ENCODE measurements around the gene NDUFAF4. TPM values are rescaled to one million over a fixed set of nuclear protein-coding genes. Genes with fewer than 3 reads are reported as not detected.

Gene NDUFAF4
- total RNA-seq, 4 donors from 2014 or later: 9.6 to 40.6 (median 32.1) TPM

DNA sequence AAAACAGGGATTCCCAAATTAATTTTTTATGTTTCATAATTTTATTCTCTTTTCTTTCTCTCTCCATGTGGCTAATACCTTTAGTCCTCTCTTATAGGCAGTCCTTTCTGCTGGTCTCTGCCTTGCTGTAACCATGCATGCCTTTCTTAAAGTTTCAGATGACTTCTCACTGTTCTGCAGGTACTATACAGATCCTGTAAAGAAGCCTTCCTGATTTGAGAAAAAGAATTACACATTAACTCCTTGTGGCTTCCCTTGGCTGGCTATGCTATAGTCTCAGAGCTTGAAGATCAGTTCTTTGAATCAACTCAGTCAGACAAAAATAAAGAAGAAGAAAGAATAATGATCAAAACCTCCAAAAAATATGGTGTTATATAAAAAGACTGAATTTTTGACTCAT, 53.2 kb downstream of the NDUFAF4 start:
- ATAC-seq (ENCODE audit: low FRiP score) (no peak), DNase-seq (ENCODE audit: low spot score) (no peak)
- TF ChIP-seq, protein P1, sequence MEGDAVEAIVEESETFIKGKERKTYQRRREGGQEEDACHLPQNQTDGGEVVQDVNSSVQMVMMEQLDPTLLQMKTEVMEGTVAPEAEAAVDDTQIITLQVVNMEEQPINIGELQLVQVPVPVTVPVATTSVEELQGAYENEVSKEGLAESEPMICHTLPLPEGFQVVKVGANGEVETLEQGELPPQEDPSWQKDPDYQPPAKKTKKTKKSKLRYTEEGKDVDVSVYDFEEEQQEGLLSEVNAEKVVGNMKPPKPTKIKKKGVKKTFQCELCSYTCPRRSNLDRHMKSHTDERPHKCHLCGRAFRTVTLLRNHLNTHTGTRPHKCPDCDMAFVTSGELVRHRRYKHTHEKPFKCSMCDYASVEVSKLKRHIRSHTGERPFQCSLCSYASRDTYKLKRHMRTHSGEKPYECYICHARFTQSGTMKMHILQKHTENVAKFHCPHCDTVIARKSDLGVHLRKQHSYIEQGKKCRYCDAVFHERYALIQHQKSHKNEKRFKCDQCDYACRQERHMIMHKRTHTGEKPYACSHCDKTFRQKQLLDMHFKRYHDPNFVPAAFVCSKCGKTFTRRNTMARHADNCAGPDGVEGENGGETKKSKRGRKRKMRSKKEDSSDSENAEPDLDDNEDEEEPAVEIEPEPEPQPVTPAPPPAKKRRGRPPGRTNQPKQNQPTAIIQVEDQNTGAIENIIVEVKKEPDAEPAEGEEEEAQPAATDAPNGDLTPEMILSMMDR (IDR thresholded peaks at IDR 0.05): no peak

DNA sequence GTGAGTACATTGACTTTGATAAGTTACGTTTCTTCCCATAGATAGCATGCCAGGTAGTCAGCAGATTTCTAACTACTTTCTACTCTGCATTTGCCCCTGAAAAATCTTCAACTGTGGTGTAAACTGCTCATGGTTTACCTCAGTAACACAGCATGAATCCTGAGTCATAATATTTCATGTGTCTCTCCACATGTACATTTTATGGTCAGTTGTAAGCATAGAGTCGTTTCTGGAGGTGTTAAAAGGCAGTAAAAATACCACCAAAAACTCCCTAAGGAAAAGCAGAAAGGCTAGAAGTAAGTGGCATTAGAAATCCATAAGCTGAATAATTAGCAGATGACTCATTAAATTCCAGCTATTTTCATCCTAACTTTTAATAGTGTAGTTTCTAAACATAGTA, 56.3 kb downstream of the NDUFAF4 start:
- TF ChIP-seq, protein P1 (IDR thresholded peaks at IDR 0.05): no peak
- no peak for ATAC-seq (ENCODE audit: low FRiP score)
- DNase-seq (ENCODE audit: low spot score): no peak

Small RNA genes within 50 kb of the gene (small RNA-seq; reads per million reads assigned to genes)
- gene RN7SL509P: not detected

Other genes with a start within 250 kb of the NDUFAF4 start
- gene GPR63, start 60.4 kb downstream of the NDUFAF4 start, total RNA-seq: 1 to 10 TPM in 1 of 4 donors, under 1 TPM in 3; 0.47 to 1.7 (median 0.49) TPM
- gene KLHL32, start 26.8 kb upstream of the NDUFAF4 start, total RNA-seq: 1 to 10 TPM in 1 of 4 donors, under 1 TPM in 2, not detected in 1; 0.16 to 1.1 (median 0.25) TPM

All from omental fat pad (tissue), 4 donors.